Liver (tissue), 3 donors: ENCODE measurements around the gene ASIC1.

Experiments
- CTCF ChIP-seq: fragments of 150-350 bp; IDR thresholded peaks from 2 replicates; pipeline ENCODE4 v1.5.1; 2017; ENCODE audit warnings: improper control_type of control experiment, low read depth, low read length; ENCODE audit not compliant: missing input control
- EGR1 ChIP-seq, 2 donors: IDR thresholded peaks; 2 replicates each; pipeline ENCODE4 v1.6.1; 2016 to 2018; ENCODE audit warnings: antibody characterized with exemption in 2 of 2, low read depth in 2 of 2
- FOXA1 ChIP-seq: IDR thresholded peaks from 2 replicates; pipeline ENCODE4 v1.6.1; 2016; ENCODE audit warnings: antibody characterized with exemption
- GABPA ChIP-seq, 2 donors: IDR thresholded peaks in 1 of 2; conservative IDR thresholded peaks in 1 of 2; 2 replicates each; pipeline ENCODE4 v1.6.1; 2016; ENCODE audit warnings: antibody characterized with exemption in 2 of 2, mild to moderate bottlenecking in 1 of 2, moderate library complexity in 1 of 2
- MAX ChIP-seq: IDR thresholded peaks from 2 replicates; pipeline ENCODE4 v1.6.1; 2016; ENCODE audit warnings: antibody characterized with exemption
- RAD21 ChIP-seq, 2 donors: IDR thresholded peaks; 2 replicates each; pipeline ENCODE4 v1.6.1; 2016; ENCODE audit warnings: antibody characterized with exemption in 2 of 2, mild to moderate bottlenecking in 2 of 2
- REST ChIP-seq: IDR thresholded peaks from 2 replicates; pipeline ENCODE4 v1.6.1; 2016; ENCODE audit warnings: antibody characterized with exemption, mild to moderate bottlenecking
- SP1 ChIP-seq: IDR thresholded peaks from 2 replicates; pipeline ENCODE4 v1.6.1; 2018; ENCODE audit warnings: antibody characterized with exemption, mild to moderate bottlenecking
- donor health status: healthy.
- donor health status: healthy.

GRCh38 chr12:50059440-50060119 is 2.2 kb downstream of the ASIC1 start:
- no peak for TF ChIP-seq CTCF
- TF ChIP-seq GABPA (IDR thresholded peaks at IDR 0.05 in 1 of 2, conservative IDR thresholded peaks at IDR 0.05 in 1 of 2): no peak
- no peak for TF ChIP-seq REST
- no peak for TF ChIP-seq EGR1 (IDR thresholded peaks at IDR 0.05; ENCODE audit: low read depth in 2 of 2)
- no peak for TF ChIP-seq FOXA1
- TF ChIP-seq SP1: no peak
- TF ChIP-seq RAD21 (IDR thresholded peaks at IDR 0.05): no peak
- TF ChIP-seq MAX: no peak
